Vagina (tissue), 2 donors: Measurements from ENCODE around the gene SLC18A3.

Source experiments
- POLR2AphosphoS5 ChIP-seq, 2 donors: sonication (generic); formaldehyde crosslinking; IDR thresholded peaks; one replicate each; pipeline ENCODE4 v1.9.0; 2017; ENCODE audit warnings: antibody characterized with exemption in 2 of 2, mild to moderate bottlenecking in 2 of 2, low read depth in 1 of 2; ENCODE audit not compliant: insufficient read depth in 1 of 2
- TF ChIP-seq, protein P1 (sequence below), 3 experiments: fragments of 450-650 bp in 2 of 3; fragments of 200-600 bp in 1 of 3; sonication (generic) in 1 of 3; IDR thresholded peaks; one replicate each; pipeline ENCODE4 v1.5.1; 2017 to 2019; ENCODE audit warnings: antibody characterized with exemption in 3 of 3, mild to moderate bottlenecking in 2 of 3, moderate library complexity in 2 of 3

DNA sequence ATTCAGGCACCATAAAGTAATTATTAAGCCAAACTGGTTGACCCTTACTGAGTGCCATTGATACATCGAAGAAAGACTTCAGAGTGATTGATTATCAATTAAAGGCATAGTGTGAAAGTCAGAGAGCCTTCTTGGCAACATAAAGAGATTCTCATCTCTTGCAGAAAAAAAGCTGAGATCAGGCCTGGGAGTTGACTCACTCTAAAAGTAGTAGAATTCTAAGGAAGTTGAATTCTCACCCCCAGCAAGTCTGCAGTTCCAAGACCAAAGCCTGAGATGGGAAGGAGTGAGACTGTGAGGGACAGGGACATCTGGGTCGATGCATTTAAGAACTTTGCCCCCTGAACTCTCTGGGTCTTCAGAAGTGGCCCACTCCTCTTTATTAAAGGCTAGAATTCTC, 49.6 kb upstream of the SLC18A3 start:
- TF ChIP-seq, protein P1, sequence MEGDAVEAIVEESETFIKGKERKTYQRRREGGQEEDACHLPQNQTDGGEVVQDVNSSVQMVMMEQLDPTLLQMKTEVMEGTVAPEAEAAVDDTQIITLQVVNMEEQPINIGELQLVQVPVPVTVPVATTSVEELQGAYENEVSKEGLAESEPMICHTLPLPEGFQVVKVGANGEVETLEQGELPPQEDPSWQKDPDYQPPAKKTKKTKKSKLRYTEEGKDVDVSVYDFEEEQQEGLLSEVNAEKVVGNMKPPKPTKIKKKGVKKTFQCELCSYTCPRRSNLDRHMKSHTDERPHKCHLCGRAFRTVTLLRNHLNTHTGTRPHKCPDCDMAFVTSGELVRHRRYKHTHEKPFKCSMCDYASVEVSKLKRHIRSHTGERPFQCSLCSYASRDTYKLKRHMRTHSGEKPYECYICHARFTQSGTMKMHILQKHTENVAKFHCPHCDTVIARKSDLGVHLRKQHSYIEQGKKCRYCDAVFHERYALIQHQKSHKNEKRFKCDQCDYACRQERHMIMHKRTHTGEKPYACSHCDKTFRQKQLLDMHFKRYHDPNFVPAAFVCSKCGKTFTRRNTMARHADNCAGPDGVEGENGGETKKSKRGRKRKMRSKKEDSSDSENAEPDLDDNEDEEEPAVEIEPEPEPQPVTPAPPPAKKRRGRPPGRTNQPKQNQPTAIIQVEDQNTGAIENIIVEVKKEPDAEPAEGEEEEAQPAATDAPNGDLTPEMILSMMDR (IDR thresholded peaks at IDR 0.05), result no peak
- TF ChIP-seq POLR2AphosphoS5 (IDR thresholded peaks at IDR 0.05; ENCODE audit: insufficient read depth in 1 of 2, low read depth in 1 of 2), result no peak
